NCI-H524 treated with DMSO at 0.1 percent for 48 hours (cell line): ENCODE data around the gene CBR4.
A peak's percentile ranks its signal among the peaks of the same experiment; 100 is the strongest.
"Not testable (repeated sequence)": the region's sequence is repeated elsewhere in the genome, so short reads cannot be mapped to it uniquely, and the experiment has no call there.

Experiments used
- DNase-seq: peaks from one replicate; lab custom pipeline; 2025; lab: John Stamatoyannopoulos, UW

The CBR4 gene

GRCh38 chr4:169010125-169011023, at the start of gene CBR4:
CBR4 (minus strand) TSS chr4:169010255; CDS start chr4:169010089, 166 bp downstream.
- DNase-seq: peak; percentile 84

GRCh38 chr4:169059306-169060211, 49.5 kb upstream of the CBR4 start:
- DNase-seq: no peak

DNA sequence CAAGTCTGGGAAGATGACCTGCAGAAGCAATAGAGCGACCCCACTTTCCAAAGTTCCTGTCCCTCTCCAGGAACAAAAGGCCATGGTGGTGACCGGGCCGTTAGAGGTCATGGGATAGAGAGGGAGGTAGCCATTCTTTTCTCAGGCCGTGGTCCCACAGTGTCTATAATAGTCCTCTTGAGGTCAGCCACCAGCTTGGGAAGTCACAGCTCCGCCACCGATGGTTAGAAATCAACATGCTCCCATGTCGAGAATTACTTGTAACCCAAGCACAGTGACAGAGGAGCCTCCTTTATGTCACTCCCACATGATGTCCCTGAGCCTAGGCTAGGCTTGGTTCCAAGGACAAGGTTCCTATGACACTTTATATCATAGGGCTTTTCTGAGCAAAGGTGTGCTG, 48.3 kb upstream of the CBR4 start:
- DNase-seq: no peak

DNA sequence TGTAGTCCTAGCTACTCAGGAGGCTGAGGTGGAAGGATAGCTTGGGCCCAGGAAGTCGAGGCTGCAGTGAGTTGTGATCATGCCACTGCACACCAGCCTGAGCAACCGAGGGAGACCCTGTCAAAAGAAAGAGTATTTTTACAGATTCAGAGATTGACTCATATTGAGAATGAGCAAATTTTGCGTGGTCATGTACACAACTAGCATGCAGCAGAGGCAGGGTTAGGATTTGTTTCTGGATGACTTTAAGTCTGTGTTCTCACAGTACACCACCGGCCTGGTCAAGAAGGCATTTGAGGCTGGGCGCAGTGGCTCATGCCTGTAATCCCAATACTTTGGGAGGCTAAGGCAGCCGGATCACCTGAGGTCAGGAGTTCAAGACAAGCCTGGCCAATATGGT, 44.8 kb upstream of the CBR4 start:
- no peak for DNase-seq

- no peak for DNase-seq
Observed at GRCh38 chr4:169052594-169052945, 42.5 kb upstream of the CBR4 start.

GRCh38 chr4:169051761-169052593, 41.9 kb upstream of the CBR4 start:
- DNase-seq: no peak

DNA sequence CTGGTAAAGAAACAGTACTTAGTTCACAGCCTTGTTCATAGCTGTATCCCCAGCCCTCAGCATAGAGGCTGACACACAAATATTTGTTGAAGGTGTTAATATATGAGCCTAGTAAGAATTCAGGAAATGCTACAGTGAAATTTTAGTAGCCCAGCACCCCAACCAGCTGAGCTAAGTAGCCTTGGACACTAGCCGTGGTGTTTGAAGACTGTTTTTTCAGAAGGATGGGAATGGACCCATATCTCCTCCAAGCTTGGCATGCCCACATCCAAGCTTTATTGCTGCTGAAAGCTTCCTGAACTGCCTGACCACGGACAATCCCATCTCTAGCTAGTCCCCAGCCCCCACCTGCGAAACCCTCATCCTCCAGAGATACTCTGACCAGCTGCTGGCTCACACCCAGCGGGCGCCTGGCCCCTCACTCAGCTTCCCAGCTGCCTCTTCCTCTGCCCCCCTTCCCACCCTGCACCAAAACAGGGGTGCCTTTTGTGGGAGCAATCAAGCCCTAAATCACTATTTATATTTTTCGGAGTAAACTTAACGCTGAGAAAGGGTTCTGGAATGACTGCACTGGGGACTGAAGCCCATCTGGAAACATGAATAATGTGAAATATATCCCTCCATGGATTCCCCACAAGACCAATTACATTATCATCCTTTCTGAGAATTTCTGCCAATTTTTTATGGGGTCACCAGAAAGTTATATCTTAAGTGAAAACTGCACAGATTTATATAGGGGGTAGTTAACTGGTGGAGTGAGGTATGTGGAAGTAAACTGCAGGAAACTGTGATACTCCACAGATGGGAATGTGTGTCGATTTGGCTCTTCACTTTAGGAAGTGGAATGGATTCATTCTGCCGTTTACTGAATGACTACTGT, 41.1 kb upstream of the CBR4 start:
- no peak for DNase-seq

DNA sequence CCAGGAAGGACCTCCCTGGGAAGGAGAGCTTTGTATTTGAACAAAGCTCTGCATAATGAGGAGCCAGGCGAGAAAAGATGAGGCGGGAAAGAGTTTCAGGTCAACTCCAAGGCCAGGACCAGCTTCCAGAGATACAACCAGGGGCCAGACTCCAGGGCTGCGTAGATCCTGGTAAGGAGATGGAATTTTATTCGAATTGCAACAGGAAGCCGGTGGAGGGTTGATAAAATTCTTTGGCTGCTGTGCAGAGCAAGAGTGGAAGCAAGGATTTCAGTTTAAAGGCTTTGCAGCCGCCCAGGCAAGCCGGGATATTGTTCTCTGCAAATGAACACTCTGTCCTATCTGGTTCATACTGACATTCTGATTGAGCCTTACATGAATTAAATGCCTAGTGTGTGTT, 40.2 kb upstream of the CBR4 start:
- DNase-seq: no peak

GRCh38 chr4:169048868-169049414, 38.9 kb upstream of the CBR4 start:
- no peak for DNase-seq

GRCh38 chr4:169047956-169048355, 37.9 kb upstream of the CBR4 start:
- no peak for DNase-seq

GRCh38 chr4:169045862-169046584, 36.0 kb upstream of the CBR4 start:
- peak; percentile 44 for DNase-seq

DNA sequence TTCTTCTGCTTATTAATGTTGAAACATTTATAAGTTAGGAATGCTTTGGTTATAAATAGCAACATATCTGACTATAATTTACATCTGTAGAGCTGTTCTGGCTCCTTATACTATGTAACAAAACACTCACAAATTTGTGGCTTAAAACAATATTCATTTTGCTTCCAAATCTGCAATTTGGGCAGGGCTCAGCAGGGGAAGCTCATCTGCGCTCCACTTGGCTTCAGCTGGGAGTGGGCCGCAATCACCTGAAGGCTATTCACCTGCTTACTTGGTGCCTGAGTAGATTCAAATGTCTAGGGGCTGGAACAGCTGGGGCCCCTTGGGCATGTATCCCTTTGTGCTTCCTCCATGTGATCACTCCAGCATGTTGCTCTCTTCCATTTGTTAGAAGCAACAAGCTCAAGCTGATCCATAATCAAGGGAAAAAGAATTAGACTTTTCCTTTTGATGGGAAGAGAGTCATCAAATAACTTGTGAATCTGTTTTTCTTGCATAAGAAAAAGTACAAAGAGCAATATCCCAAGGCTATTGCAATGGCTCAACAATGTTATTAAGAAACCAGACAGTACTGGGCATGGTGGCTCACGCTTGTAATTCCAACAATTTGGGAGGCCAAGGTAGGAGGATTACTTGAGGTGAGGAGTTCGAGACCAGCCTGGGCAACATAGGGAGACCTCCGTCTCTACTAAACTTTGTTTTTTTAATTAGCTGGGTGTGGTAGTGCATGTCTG, 34.8 kb upstream of the CBR4 start:
- no peak for DNase-seq

DNA sequence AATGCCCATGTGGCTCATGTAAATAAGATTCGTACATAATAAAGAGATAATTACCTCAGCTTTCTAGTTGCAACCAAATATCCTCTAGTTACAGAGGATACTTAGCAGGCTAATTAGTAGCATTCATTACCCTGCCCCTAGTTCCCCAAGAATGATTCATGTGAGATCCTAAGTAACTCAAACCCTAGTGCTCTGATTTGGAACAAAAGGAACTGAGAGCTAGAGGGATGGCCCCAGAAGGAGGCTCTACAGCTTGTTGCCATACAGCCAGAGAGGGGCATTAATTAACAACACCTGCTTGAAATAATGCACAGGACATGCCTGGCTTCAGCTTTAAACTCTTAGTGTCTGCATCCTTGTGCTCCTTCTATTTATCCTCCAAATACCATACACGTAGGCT, 32.6 kb upstream of the CBR4 start:
- no peak for DNase-seq

DNA sequence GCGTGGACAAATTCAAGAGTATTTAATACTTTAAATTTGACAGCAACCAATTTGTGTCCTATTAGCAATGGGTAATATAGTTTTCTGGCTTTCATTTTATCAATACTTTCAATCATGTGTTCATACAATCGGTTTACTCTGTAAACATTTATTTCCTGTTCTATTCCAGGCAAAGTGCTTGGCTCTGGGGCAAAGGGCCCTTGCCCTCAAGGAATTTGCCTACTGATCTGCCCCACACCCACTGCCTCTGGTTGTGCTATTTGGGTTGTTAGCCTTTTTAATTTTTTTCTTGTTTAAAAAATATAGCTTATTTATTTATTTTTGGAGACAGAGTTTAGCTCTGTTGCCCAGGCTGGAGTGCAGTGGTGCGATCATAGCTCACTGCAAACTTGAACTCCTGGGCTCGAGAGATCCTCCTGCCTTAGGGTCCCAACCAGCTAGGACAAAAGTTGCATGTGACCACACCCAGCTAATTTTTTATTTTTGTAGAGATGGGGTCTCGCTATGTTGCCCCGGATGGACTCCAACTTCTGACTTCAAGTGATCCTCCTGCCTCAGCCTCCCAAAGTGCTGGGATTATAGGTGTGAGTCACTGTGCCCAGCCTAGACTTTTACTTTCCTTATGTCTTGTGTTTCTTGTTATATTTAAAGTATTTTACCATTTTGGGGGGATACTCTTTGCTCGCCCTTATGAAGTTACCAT, 30.7 kb upstream of the CBR4 start:
- DNase-seq: no peak

DNA sequence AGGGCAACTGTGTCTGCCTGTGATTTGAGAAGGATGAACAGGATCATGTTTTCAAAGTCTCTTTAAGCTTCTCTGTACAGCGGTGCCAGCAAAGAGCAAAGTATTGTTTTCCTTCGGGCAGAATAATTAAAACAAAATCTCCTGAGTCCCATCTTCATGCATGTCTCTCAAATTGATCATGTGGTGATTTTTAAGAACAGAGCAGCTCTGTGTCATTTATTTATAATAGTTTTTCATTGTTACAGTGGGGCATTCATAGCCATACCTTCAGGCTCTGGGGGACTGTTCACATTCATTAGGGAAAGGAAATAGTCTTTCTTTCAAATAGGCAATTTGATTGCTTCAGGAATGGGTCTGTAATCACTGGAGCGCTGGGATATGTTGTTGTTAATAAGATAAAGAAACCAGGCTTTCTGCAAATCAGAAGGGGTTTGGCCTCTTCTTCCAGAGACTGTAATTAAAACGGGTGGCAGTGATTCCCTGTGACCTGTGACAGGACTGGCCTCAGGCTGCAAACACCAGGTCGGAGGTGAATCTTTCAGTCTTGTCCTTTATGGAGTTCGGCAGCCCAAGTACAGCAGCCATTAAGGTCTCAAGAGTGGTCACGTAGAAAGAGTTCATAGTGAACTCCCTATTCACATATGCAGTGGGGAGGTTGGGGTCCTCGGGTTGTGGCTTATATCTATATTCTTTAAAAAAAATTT, 29.3 kb upstream of the CBR4 start:
- DNase-seq: no peak

GRCh38 chr4:169037506-169037905, 27.5 kb upstream of the CBR4 start:
- no peak for DNase-seq

DNA sequence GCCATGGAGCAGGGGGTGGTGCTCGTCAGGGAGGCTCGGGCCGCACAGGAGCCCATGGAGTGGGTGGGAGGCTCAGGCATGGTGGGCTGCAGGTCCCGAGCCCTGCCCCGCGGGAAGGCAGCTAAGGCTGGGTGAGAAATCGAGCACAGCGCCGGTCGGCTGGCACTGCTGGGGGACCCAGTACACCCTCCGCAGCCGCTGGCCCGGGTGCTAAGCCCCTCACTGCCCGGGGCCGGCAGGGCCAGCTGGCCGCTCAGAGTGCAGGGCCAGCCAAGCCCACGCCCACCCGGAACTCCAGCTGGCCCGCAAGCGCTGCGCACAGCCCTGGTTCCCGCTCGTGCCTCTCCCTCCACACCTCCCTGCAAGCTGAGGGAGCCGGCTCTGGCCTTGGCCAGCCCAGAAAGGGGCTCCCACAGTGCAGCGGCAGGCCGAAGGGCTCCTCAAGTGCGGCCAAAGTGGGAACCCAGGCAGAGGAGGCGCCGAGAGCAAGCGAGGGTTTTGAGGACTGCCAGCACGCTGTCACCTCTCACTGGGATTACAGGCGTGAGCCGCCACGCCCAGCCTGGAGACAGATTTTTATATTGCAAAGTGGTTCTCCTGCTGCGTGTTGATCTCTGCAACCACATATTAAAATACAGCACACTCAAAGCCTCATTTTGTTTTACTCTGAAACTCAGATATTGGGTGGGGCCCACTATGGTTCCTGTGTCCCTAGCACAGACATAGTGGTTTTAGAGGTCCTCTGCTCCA, 26.0 kb upstream of the CBR4 start:
- DNase-seq: not testable (repeated sequence)
